Sciatic nerve (tissue), 2 donors: ENCODE measurements around the gene HOXC10. TPM values are rescaled to one million over a fixed set of nuclear protein-coding genes. Genes with fewer than 3 reads are reported as not detected.

Experiments used
- ATAC-seq: fragments of 200-7000 bp; cut with Tn5 transposase; one replicate; pipeline ENCODE4 v1.9.1; 2020; ENCODE audit warnings: mild to moderate bottlenecking, moderate library complexity
- DNase-seq: peaks from one replicate; pipeline ENCODE4 v3.0.0-alpha.2; 2020; ENCODE audit warnings: low spot score
- intact Hi-C: fragments of 100-400 bp; cut with DNase I; formaldehyde crosslinking; loops from one replicate; pipeline ENCODE4 v1.14.2; 2022
- total RNA-seq: library from RNA; stranded (reverse); fragmentation: NEBNext Ultra II Directional; extraction: Animal tissue kit (Norgen Biotek cat#: 25700); gene quantifications from one replicate; pipeline ENCODE4 v1.2.1, GENCODE V29; 2021
- donor health status: DM: no; HTN: no; CAD: no.
- donor health status: DM: no; HTN: no; CAD: no.

Gene HOXC10
- total RNA-seq, 1 donor from 2014 or later: 17.2 TPM

- DNase-seq (peak; percentile 89), ATAC-seq (peak; percentile 52)
- intact Hi-C loops: no loop called here
Measured at GRCh38 chr12:54018468-54018984, 33.6 kb downstream of the HOXC10 start.

- intact Hi-C loops: no loop called here
- peak; percentile 2 for ATAC-seq
- no peak for DNase-seq
Measured at GRCh38 chr12:54019091-54019811, 34.3 kb downstream of the HOXC10 start.

GRCh38 chr12:54019924-54020590 is 35.1 kb downstream of the HOXC10 start:
- ATAC-seq: no peak
- intact Hi-C loops: no loop called here

GRCh38 chr12:54020591-54021405 is 35.9 kb downstream of the HOXC10 start:
- DNase-seq (no peak), ATAC-seq (no peak)
- intact Hi-C loops: no loop called here

More at GRCh38 chr12:54019924-54020590, 35.1 kb downstream of the HOXC10 start:
- DNase-seq: no peak

- intact Hi-C loops: no loop called here
- DNase-seq (no peak), ATAC-seq (no peak)
Measured at GRCh38 chr12:54021432-54022013, 36.6 kb downstream of the HOXC10 start.

GRCh38 chr12:54022960-54023884 is 38.3 kb downstream of the HOXC10 start:
- no peak for DNase-seq
- intact Hi-C loops: no loop called here

GRCh38 chr12:54024127-54024526 is 39.2 kb downstream of the HOXC10 start:
- DNase-seq: no peak
- ATAC-seq: no peak
- intact Hi-C loops: no loop called here

More at GRCh38 chr12:54022960-54023884, 38.3 kb downstream of the HOXC10 start:
- no peak for ATAC-seq

- no peak for ATAC-seq
- no peak for DNase-seq
- intact Hi-C loops: no loop called here
Measured at GRCh38 chr12:54024581-54025305, 39.8 kb downstream of the HOXC10 start.

GRCh38 chr12:54025499-54026405 is 40.8 kb downstream of the HOXC10 start:
- DNase-seq (no peak), ATAC-seq (no peak)
- intact Hi-C loops: loop anchor here (2.0 kb wide), 1 partner anchor 171 kb away; no protein-coding TSS in a partner anchor

- ATAC-seq (no peak), DNase-seq (no peak)
- intact Hi-C loops: loop anchor here (2.0 kb wide), 1 partner anchor 170 kb away; no protein-coding TSS in a partner anchor
Measured at GRCh38 chr12:54026640-54027441, 41.9 kb downstream of the HOXC10 start.

- DNase-seq (no peak), ATAC-seq (no peak)
- intact Hi-C loops: loop anchor here (2.0 kb wide), 1 partner anchor 169 kb away; no protein-coding TSS in a partner anchor
Measured at GRCh38 chr12:54027442-54027786, 42.5 kb downstream of the HOXC10 start.

- intact Hi-C loops: no loop called here
- no peak for ATAC-seq
- DNase-seq: peak; percentile 74
Measured at GRCh38 chr12:54028314-54029201, 43.6 kb downstream of the HOXC10 start, which contains the start of gene HOXC6. TSS of gene HOXC6 (plus strand) at chr12:54028440. CDS start at chr12:54028522, 82 bp downstream.

- intact Hi-C loops: loop anchor here (5.0 kb wide), 1 partner anchor 98 kb away; no protein-coding TSS in a partner anchor
- DNase-seq: no peak
Measured at GRCh38 chr12:54029529-54030441, 44.8 kb downstream of the HOXC10 start.

More at GRCh38 chr12:54029529-54030441, 44.8 kb downstream of the HOXC10 start:
- ATAC-seq: no peak
